Activated CD8-positive, alpha-beta memory T cell treated with anti-CD3 and anti-CD28 coated beads, Interleukin-2, amount 50 U/mL, for 24 hours (primary cell): ENCODE data around the gene PPP6R3.

Experiments
- DNase-seq: peaks from one replicate; pipeline ENCODE4 v3.0.0-alpha.2; 2020; ENCODE audit errors: extremely low read depth

PPP6R3 gene

DNA sequence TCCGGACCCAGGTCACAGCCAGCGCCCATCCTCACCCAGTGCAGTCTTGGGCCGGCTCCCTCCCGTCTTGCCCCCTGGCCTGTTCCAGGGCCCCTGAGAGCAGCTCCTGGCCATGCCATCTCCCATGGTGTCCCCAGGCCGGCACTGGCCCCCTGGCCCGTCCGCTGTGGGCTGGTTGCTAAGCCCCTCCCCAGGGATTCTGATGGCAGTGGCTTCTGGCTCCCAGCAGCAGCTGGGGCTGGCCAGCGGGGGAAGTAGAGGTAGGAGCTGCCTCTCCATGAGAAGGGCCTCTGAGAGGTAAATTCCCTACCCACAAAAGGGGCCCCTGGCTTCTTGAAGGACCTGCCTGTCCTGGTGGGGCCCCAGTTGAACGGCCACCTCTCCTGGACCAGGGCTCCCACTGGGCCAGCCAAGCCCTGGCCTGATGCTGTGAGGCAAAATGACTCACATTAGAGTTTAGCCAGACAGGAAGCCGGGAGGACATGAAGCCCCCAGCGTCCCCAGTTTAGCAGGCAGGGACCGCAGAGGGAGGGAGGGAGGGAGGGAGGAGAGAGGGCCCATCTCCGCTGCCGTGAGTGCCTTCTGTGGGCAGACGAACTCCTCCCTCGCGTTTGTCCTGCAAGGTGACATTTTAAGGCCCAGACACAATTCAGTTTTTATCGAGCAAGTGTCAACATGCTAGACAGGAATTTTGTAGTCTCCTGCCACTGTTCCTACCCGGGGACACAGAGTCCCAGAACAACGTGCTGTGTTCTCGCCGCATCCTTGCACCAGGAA lies 190.8 kb downstream of the PPP6R3 start:
- no peak for DNase-seq

- no peak for DNase-seq
Measured at GRCh38 chr11:68651985-68652682, 191.6 kb downstream of the PPP6R3 start.

- DNase-seq = no peak
Measured at GRCh38 chr11:68652683-68653156, 192.2 kb downstream of the PPP6R3 start.

GRCh38 chr11:68653486-68654430 lies 193.2 kb downstream of the PPP6R3 start:
- DNase-seq = no peak

DNA sequence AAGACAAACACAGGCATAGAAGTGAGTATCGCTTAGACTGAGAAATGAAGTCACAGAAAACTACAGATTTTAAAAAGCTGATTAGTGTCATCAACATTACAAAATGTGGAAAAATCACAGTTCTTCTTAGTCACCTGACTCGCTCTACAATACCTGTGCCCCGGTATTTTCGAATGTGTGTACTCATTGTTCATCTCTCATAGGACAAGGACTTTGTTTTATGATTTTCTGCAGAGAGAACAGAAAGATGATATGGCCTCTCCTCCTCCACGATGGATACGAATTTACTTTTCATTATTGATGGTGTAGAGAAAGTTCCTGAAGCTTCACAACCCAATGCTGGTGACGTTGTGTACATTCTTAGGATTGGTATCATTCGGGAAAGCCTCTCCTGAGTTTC lies 194.4 kb downstream of the PPP6R3 start:
- DNase-seq = no peak

DNA sequence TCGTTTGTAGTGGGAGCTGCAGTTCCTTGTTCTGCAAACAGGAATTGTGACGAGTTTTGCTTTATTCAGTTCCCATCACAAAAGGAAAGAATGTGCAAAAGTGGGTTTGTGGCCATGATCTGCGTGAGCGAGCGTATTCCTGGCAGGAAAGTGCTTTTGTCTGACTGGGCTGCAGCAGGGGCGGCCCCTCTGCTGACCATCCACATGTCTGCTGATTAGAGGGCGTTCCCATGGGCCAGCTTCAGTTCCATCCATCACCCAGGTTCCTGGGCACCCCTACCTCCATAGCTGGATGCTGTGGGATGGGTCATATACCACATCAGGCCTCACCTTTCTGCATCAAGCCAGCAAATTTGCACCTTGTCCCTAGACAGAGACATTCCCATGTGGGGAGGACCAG lies 194.9 kb downstream of the PPP6R3 start:
- no peak for DNase-seq

- DNase-seq = no peak
Measured at GRCh38 chr11:68655806-68656205, 195.3 kb downstream of the PPP6R3 start.

DNA sequence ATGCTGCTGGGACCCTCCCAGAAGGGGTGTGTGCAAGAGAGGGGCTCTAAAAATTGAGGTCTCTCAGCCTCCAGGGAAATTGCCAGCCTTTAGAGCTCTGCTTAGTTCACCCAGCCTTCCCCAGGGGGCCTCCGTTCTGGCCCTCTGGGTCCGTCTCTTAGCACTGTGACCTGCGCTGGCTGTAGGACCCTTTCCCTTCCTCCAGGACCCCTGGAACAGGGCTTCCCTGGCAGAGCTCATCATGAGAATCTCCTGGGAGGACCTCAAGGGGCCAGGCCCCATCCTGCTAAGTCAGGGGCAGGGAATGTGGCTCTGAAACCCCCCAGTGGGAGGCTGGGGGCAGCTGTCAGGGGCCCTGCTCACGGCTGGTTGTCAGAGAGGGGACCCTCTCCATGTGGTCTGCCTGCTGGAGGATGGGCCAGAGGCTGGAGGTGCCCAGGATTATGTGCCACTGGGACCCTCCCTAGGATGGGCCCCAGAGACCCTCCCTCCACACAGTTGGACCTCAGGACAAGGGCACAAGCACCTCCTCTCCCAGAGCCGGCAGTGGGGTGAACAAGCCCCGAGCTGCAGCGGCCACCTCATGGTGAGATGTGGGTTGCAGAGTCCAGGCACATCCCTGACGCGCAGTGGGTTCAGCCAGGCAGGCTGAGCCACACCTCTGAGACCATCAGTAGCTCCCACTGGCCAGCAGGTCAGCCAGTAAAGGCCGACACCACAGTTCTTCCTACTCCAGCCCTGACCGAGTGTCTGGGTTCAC lies 196.6 kb downstream of the PPP6R3 start:
- no peak for DNase-seq

- DNase-seq = no peak
Measured at GRCh38 chr11:68658097-68658496, 197.5 kb downstream of the PPP6R3 start.

DNA sequence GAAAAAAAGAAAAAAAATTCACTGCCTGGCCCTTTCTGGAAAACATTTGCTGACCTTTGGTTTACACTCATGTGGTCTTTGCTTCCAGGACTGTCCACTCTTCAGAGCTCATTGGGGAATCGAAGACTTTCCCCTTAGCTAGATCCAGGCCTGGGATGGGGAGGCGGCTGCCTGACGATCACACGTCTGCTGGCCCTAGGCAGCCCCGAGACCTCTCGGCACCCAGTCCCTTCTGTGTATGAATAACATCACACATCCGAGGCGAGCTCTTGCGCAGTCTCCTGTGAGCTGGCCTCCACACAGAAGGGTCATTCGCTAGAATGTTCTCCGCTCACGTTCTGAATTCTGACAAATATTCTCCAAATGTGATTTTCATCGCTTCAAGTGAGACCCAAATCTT lies 198.1 kb downstream of the PPP6R3 start:
- no peak for DNase-seq

DNA sequence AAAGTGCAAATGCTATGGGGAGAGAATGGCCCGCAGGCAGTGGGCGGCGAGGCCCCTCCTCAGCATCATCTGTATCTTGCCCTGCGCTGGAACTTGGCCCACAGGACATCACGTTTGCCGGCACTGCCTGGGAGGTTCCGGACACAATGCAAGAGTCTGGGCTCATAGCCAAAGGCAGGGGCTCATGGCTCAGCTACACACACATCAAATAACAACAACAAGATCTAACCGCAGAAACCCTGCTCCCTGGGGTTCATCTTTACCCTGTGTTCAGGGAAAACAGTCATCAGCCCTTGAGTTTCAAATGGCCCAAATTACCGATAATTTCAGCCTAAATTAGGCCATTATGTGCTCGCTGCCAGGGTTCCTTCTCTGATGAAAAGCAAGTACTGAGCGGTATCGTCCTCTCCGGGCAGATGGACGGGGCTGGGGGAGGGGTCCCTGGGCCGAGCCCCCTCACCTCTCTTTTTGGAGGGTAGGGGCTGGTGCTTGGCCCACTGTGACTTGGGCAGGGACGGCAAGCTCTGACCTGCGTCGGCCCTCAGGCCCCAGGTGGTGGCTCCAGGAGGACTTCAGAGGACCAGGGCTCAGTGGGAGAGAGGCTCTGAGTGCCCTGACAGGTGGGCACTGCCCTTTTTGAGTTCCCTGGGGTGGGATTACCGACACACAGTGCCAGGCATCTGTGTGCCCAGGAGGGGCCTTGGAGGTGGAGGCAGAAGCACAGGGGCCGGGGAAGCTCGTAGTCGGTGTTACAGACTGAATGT lies 198.8 kb downstream of the PPP6R3 start:
- DNase-seq = no peak

DNA sequence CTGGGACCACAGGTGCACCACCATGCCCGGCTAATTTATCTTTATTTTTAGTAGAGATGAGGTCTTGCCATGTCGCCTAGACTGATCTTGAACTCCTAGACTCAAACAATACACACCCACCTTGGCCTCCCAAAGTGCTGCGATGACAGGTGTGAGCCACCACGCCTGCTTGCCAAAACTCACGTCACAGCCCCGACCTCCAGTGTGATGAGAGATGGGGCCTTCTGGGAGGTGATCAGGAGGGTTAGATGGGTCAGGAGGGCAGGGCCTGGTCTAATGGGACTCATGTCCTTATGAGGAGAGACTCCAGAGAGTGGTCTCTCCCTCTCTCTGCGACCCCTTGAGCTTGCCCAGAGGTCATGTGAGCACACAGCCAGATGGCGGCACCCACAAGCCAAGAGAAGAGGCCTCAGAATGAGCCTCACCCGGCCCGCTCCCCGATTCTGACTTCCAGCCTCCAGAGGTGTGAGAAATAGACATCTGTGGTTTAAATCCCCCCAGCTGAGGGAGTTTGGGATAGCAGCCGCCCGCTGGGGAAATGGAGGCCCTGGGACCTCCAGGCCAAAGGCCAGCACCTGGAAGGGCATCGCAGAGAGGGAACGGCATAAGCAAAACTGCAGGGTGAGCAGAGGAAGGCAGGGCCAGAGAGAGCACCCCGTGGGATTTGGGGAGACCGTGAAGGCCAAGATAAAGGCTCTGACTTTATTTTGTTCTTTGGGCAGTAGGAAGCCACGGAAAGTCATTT lies 199.7 kb downstream of the PPP6R3 start:
- no peak for DNase-seq

- DNase-seq = no peak
Measured at GRCh38 chr11:68661014-68661413, 200.5 kb downstream of the PPP6R3 start.

DNA sequence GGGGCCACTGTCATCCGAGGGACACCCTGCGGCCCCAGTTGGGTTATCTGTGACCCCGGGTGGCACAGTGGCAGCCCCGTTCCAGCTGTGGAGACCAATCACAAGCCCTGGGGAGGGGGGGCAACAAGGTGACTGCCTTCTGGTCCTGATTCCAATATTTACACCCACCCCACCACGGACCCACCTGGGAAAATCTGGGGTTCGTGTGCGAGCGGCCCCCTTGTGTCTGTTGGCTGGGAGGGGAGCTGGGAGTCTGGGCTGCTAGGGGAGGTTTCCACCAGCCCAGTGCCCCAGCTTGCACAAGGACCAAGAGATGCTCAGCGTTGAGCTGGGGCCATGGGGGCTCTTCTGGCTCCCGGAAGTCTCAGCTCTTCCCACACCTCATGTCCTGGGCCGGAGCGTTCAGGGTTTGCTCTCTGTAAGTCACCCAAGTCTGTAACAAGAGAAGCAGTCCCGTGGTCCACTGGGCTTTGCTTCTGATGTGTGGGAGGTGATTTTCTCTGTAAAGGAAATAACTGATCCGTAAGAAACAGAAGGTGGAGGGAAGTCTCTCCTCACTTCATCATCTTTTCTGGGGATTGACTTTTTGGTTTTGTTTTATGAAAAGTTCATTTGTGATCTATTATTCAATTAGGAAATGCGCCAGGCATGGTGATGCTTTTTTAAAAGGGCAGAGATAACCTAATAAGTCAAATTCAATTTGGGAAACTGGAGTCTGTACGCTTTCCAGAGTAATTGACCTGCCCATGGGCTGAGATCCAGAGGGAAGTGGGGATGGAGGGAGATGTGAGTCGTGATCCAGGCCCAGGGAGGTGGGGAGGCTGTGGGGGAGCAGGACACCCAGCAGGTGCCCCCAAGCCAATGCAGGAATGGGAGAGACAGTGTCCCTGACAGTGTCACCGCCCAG lies 201.4 kb downstream of the PPP6R3 start:
- no peak for DNase-seq

- DNase-seq = no peak
Measured at GRCh38 chr11:68663482-68664010, 203.0 kb downstream of the PPP6R3 start.

GRCh38 chr11:68664141-68664540 lies 203.6 kb downstream of the PPP6R3 start:
- DNase-seq = no peak

DNA sequence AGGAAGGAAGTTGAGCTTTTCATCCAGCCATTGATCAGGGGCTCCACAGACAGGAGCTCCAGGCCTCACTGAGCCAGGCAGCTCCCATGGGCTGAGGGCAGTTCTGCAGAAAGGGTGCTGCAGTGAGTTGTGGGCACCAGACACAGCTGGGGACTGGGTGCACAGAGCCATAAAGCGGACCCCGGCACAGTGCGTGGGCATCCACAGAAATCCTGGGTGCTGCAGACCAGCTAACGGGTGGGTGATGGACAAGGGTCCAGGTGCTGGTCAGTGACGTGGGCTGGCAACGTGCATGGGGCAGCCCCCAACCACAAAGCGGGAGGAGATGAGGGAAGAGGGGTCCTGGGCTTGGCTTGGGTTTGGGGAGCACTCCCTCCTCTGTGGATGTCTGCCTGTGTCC lies 204.4 kb downstream of the PPP6R3 start:
- no peak for DNase-seq
